COLO668 (cell line): ENCODE measurements around the gene BRD1.

ENCODE experiments used
- DNase-seq: peaks from one replicate; lab custom pipeline; 2025; ENCODE audit not compliant: unreplicated experiment; lab: John Stamatoyannopoulos, UW

BRD1 gene

DNA sequence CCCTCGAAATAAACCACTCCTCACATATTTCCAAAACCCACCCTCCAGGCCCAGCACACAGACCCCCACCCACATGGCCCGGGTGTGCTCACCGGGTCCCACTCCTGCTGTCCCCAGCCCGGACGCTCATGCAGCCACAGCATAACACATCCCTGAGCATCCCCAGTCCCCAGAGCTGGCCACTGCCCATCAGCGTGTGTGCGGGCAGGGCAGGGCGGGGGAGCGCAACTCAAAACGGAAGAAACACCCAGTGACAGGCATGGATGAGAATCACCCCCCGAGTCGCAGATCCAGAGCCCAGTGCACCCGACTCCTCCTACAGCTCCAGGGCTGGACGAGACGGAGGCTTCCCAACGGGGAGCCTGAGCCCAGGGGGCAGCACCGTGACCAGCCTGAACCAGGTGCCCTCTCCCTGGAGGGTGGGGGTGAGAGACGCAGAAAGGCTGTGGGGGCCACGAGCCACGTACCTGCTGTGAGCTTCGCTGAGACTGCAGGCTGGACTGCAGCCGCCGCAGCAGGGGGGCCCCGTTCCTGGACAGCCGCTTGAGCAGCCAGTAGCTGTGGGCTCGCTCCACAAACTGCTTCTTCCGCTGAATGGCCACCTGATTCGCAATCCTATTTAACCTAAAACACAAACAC lies 23.8 kb downstream of the BRD1 start:
- DNase-seq, result no peak

DNA sequence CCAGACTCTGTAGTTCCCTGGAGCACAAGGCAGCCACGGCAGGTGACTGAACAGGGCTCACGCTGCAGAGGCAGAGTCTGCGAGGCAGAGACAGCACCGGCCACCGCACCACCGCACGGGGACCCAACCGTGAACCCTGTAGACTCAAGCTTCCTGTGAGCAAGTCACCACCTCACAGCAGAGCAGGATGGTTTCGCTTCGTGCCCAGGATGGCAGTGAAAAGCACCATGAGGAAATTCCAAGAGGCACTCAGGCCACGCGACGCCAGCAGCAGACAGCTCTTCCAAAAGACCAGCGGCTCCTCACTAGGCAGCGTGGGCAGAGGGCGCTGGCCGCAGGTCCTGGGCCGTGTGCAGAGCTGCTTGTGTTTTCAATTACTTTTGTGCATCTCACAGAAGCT lies 24.5 kb downstream of the BRD1 start:
- no peak for DNase-seq

DNA sequence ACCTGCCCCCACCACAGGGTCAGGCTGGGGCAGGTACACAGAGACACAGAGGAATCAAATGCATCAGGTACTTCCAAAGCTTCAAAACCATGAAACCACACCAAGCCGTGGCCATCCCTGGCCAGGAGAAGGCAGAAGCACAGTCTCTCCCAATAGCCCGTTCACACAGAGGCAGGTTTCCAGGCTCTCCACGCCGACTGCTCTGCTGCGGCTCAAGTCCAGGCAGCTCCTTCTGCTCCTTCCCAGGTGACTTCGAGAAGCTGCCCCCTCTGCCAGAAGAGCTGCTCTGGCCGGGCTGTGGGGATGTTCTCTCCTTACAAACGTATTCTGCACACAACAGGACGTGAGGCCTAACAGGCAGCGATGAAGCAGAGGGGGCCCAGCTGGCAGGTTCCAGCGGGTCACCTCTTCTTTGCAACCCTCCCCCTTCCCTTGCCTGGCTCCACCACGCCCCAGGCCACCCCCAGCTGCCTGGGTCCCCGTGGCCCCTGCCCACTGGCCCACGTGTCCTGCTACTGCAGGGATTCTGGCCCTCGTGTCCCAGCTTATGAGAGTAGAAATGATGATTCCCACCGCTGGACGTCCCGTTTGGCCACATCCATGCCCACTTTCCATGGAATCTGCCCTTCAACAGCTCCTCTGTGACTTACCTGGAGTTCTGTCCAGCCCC lies 26.1 kb downstream of the BRD1 start:
- no peak for DNase-seq

DNA sequence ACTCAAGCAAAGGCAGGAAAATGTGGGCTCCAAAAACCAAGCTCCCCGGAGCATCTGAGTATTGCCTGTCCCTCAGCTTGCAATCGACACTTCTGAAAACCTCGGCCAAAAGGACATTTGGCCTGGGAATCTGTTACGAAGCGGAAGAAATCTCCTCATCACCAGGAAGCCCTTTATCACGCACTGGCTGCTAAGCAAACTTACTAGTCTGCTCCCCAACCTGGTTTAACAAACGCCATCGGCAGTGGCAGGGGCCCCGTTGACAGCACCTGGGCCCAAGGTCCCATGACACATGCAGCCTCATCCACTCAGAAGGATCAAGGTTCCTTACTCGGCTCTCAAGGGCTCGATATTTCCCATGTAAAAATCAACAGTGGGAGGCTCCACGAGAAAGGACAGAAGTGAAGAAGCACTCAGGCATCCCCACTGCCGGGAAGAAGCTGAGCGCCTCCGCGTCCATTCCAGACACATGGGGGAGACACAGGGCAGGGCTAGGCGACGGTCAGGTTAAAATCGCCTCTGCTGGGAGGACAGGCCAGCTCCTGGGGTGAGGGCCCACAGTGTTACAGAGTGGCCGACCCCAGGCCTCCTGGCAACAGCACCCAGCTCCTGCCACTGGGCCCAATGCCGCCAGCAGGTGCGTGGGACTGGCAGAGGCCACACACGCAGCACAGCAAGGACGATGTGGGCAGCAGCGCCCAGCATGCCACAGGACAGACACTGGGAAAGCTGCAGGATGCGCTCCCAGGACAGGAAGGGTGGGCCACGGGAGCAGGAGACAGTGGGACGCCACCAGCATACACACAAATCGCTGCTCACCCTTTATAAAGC lies 27.1 kb downstream of the BRD1 start:
- DNase-seq, result no peak

DNA sequence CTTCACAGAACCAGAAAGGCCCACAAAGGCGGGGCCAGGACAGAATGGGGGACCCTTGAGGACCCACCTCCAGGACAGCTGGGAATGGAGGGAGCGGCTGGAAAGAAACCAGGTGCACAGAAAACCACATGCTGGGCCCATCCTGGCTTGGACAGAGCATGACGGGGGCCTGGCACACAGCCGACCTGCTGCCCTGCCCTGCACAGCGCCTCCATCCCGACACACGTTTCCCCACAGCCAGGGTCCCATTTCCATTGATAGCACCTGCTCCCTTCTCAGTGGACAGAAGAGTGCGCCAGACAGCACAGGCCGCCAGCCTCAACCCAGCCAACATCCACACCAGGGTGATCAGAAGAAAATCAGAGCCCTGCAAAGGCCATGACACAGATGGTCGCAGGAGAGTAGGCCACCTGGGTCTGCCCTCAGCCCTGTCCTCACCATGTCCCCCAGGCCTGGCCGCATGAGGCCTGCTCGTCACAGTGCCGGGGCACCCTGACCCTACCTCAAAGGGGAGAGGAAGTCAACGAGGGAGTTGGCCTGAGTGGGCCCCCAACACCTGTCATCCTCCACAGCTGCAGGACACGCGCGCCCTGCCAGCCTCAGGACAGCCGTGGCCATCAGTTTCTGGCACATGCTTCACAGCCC lies 28.1 kb downstream of the BRD1 start:
- no peak for DNase-seq

DNA sequence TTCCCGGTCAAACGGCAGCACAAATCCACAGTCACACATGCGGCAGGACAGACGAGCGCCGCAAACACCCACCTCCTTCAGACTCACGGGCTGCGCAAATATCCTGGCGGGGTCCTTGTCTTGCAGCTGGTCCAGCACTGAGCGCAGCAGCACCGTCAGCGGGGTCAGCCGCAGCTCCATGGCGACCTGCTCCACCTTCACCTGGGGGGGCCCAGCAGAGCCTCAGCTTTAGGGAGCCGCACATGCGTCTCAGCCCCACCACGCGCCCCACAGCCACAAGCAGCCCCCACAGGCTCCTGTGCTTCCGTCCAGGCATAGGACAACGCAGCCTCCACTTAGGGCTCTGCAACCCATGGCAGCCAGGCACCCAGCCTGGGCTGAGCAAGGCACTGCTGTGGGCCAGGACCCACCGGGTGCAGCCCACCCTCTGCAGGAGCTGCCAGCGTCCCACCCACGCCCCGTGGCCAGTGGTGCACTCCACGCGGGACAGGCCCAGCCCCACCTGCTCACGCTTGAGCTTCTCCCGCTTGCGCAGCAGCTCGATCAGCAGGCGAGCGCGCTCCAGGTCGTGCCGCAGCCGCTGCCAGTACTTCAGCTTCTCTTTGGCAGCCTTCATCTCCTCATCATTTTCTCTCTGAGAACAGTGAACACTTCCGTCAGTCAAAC lies 29.1 kb downstream of the BRD1 start:
- DNase-seq, result no peak

DNA sequence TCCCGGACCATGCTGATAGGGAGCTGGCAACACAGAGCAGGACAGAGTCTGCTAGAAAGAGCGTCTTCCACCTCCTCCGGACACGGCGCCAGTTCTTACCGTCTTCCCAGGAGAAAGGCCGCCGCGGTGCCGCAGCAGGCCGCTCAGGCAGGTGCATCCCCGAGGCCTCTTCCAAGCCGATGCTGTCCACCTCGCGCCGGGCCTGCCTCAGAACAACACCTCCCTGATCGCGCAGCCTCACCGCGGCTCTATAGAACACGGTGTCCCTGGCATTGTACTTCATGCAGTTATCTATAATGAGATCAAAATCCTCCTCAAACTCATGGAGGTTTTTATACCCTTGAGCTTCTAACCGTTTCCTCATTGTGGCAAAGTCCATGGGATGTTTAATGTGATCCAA lies 30.0 kb downstream of the BRD1 start:
- no peak for DNase-seq

DNA sequence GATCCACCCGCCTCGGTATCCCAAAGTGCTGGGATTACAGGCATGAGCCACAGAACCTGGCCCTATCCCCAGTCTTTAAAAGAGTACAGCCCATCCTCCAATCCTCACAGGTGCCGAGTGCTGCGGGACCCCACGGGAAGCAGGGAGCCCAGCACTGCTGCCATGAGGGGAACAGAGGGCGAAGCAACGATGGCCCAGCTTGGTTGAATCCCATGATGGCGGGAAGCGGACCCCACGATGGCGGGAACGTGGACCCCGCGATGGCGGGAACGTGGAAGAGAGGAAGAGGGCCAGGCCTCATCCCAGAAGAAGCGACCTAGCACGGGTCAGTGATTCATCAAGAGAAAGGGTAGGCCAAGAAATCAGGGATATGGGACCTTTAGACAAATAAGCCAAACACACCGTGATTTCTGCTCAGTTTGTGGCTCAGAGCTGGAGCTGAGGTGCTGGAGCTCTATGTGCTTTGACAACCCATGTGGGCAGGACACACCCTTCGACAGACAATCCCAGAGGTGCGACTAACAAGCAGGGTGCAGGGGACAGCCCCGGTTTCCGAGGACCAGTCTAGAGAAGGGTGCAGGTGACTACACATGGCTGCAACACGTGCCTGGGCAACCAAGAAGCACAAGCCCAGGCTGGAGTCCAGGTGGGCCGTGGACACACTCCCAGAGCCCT lies 30.9 kb downstream of the BRD1 start:
- no peak for DNase-seq

DNA sequence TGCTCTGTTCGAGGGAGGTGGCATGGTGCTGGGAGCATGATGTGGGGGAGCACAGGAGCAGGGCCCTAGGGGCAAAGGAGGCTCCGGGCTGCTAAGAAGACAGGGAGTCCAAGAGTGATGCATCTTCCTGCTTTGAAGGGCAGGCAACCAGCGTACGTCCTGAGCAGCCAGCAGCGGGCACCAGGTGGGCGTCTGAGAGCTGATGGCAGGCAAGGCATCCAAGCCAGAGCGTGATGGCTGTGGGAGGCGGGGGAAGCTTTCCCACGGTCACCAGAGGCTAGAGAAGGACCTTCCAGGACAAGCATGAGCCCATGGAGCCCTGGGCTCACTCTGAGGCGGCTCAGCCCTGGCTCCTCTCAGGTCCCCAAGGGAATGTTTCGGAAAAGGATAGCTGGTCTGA lies 32.2 kb downstream of the BRD1 start:
- DNase-seq, result no peak

DNA sequence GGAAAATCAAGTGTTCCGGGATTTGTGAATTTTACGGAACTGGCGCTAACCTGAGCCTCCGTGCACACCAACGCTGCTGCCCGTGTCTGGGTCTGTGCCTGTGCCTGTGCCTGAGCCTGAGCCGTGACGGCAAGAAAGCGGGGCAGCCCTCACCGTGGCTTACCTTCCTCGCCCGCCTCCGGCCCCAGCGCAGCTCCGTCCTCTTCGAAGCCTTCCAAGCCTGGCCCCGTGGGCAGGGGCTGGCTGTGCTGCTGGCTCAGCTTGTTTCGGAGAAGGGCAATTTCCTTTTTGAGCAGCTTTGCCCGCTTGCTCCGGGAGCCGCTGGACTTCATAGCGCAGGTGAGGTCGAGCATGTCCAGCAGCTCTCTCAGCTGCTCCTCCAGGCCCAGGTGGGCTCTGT lies 33.8 kb downstream of the BRD1 start:
- no peak for DNase-seq

DNA sequence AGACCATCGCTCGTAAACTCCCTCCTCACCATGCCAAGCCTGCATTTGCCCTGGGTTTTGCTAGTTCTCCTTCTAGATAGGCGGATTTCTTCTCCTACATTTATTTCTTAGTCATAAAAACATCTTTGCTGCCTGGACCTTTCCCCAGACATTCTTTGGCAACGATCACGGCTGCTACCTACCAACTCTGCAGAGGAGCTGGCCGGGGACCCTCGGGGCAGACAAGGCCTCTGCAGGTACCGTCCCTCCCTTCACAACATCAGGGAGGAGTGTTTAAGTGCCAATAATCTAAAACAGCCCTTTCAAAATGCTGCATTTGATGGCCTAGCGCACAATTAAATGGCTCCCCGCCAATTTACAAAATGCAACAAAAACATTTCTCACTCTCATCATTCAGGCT lies 34.4 kb downstream of the BRD1 start:
- no peak for DNase-seq

DNA sequence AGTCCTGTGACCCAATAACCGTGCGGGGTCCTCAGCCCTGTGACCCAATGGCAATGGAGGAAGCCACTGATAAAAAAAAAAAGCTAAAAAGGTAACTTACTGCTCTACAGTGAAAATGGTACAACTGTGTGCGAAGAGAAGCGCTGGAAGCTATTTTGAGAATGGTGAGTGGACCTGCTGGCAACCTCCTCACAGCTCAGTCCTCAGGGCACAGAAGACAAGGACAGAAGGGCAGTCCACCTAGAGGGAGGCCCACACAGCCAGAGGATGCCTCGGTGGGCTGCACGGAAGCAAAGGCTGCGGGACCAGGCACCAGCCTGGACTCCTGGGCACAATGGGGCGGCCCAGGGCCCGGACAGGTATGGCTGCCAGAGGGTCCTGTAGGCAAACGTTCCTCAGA lies 35.6 kb downstream of the BRD1 start:
- DNase-seq, result no peak

DNA sequence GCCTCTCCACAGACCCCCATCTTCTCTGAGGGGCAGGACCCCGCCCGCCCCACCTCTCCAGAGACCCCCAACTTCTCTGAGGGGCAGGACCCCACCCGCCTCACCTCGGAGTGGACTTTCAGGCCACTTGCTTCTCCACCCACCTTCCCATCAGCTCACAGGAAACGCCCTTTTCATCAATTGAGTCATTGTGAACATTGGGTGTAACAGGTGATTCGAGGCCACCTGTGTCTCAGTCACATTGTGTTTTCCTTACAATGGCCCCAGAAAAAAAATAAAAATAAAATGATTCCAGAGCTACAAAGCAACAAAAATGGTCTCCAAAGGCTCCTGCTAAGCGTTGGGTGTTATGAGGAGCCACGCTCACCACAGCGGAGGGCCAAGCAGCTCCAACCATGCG lies 36.0 kb downstream of the BRD1 start:
- DNase-seq, result no peak

DNA sequence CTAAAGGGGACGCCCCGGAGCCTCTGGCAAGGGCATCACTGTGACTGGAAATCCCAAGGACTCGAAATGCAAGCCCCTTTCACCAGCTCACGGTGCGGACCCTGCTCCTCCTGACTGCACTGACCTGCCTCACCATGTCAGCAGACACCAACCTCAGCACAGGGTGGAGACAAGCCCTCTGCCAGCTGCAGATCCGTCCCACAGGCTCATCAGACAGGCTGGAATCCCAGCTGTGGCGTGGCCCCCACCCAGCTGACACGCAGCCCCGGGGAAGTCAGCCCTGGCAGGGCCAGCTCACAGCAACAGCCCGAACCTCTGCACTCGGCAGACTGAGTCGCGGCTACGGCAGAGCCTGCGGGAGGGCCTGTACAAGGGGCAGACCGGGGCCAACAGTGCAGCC lies 36.8 kb downstream of the BRD1 start:
- DNase-seq, result no peak

DNA sequence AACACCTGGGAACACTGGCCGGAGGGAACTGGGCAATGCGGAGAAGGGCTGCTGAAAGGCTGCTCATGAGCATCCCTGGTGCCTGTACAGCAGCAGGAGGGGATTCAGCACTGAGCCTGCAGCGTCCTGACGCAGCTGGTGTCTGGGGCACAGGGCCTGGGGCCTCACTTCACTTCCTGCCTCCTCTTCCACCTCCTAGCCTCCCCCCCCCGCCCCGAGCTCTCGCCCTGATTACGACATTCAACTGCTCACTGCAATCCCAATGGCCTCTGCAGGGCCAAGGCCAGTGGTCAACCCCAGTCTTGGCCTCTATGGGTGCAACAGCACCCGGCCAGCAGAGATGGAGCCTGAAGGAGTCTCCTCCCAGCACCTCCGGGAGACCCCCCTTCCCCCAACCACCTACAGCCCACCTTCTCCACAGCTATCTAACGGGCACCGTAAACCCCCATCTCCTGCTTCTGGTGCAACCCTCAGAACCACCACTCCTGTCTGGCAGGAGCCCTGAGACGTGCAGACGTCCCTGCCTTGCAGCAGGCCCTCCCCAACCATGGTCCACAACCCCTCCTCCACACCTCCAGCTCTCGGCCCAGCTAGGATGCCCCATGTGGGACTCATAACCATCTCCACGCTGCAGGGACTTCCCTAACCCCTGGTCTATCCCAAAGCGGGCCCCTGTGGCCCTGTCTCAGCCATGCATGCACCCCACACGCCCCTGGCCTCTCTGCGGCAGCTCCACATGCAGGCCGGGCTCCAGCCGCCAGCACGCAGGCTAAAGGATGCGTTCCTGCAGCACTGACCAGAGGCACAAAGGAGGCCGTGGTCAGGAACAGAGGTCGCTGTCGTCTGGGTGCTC lies 38.2 kb downstream of the BRD1 start:
- no peak for DNase-seq

DNA sequence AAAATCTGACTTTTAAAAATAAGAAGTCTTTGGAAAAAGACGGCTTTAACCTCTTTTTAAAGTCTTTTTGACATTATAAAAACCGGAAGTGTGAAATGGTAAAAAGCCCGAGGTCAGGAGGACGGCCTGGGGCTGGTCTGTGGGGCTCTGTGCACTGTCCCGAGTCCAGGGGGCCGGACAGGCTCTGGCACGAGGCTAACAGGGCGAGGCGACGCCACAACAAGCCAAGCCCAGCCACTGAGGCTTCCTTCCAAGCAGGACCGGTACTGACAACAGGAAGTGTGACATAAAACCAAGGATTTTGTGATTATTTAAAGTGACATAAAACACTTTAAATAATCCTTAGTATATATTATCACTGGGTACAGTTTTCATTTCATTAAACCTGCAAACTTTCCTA lies 39.2 kb downstream of the BRD1 start:
- DNase-seq, result no peak

DNA sequence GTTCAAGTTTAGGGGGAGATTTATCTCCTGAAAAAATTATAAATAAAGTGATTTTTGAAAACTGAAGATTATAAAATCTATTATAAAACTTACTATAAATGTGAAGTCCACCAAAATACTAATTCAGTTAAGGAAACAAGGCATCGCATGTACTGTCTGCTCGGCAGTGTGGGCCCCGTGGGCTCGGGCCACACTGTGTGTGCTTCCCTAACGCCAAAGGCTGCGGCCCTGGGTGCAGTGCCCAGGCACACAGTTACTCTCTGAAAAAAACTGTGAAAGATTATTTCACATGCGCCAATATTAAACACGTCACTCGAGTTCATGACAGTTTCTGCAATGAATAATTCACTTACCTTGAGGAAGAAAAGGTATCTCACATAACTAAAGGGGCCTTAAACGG lies 39.8 kb downstream of the BRD1 start:
- no peak for DNase-seq

DNA sequence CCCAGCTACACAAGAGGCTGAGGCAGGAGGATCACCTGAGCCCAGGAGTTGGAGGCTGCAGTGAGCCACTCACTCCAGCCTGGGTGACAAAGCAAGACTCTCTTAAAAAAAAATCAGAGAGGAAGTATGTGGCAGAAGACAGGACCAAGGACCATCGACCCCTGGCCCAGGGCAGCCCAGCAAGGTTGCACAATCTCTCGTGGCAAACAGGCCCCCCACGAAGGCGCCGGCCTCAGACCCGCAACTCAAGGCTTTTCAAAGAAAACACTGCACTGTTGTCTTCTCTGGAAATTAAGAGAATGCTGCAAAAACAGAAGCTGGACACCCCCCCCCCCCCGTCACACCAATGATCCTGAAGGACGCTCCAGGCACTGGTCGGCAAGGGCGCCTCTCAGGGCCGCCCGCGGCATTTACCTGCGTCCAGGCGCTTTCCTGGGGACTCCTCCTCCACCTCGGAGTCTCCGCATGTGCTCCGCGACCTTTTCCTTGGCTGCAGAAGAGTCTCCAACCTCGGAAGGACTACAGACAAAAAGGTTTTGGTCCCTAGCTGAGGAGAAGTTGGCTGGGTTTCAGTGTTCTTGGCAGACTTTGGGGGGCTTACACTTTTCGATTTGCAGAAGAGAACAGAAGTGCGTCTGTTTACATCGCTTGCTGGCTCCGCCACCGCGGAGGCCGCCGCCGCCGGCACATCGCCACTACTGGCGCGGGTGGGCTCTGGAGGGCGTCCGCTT lies 40.5 kb downstream of the BRD1 start:
- no peak for DNase-seq

DNA sequence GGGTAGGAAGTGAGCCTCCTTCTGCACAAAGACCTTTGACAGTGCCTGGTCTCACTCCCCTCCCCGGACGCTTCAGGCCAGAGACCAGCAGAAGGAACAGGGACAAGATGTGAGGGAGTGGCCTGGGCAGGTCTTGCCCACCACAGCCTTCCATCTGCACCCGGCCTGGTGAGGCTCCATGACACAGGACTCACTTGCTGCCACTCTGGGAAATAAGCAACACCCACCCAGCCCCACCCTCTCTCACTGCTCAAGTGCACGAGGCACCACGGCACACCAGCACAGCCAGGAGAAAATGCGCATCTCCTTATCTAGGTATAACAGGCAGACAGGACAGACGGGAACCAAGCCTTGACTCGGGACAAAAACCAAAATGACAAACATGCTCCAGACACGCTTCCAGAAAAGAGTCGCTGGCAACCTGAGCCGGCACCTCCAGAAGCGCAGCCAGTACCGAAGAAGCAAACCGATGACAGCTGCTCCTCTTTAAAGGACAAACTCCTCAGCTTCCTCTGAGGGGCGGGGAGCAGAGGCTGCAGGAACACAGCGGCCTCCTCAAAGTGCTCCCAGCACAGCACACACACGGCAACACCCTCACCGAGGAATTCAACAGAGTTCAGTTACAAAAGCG lies 41.7 kb downstream of the BRD1 start:
- DNase-seq, result no peak
